Measurements from ENCODE around the gene KCNH4.
"Not testable (repeated sequence)": the region's sequence is repeated elsewhere in the genome, so short reads cannot be mapped to it uniquely, and the experiment has no call there.

KCNH4 gene

DNA sequence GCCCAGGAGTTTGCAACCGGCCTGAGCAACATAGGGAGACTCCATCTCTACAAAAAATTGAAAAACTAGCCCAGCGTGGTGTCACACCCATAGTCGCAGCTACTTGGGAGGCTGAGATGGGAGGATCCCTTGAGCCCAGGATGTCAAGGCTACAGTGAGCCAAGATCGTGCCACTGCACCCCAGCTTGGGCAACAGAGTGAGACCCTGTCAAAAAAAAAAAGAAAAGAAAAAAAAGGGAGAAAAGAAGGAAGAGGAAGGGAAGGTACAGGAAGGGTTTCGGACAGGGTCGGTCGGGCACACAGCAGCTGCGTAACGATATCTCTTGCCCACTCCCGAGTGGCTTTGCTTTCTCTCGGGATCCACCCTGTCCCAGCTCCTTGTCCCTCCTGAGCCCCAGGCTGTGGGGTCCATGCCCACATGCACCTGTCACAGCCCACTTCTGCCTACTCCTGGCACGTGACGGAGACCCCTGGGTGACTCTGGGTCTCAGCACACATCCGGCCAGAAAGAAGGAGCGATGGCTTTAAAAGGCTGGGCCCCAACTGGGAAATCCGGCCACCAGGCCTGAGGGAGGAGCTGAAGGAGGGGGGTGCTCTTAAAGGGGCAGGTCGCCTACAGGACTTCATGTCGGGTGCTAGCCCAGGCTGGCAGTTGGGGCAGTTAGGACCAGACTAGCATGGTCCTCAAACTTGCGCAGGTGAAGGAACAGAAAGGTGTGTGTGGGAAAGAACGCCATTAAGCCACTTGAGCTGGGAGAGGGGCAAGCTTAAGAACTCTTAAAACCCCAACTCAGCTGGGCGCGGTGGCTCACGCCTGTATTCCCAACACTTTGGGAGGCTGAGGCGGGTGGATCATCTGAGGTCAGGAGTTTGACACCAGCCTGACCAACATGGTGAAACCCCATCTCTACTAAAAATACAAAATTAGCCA is 13.3 kb upstream of the KCNH4 start, which contains the start of gene GHDC:
Gene GHDC (minus strand): TSS at position 526 of the 931 bp plus-strand sequence. CDS start 913 bp downstream, outside the sequence.
- peak; percentile 79 for DNase-seq

DNA sequence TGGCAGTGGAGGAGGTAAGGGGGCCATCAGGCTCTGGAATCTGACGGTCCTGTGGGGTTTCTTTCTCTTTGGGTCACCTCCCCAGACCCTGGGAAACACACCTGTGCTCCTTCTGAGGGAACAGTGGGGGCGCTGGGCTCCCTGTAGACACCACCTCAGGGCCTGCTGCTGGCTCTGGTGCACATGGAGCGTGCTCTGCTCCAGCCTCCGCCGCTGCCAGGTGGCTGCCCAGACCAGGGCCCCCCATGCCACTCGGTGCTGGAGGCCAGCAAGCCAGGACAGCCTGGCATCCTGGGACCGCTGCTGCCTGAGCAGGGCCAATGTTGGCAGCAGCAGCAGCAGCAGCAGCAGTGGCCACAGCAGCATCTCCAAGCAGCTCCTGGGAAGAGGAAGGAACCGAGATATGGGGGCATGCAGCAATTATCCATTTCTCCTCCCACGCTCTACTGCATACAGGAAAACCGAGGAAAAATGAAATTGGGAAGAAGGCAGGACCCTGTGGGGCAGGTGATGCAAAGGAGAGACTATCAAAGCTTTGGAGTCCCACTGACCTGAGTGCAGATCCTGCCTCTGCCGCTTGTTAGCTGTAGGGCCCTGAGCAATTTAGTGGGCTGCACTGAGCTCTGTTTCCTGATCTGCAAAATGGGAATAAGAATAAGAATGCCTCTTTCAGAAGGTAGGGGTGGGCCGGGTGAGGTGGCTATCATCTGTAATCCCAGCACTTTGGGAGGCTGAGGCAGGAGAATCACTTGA is 12.4 kb upstream of the KCNH4 start:
- DNase-seq = no peak

DNA sequence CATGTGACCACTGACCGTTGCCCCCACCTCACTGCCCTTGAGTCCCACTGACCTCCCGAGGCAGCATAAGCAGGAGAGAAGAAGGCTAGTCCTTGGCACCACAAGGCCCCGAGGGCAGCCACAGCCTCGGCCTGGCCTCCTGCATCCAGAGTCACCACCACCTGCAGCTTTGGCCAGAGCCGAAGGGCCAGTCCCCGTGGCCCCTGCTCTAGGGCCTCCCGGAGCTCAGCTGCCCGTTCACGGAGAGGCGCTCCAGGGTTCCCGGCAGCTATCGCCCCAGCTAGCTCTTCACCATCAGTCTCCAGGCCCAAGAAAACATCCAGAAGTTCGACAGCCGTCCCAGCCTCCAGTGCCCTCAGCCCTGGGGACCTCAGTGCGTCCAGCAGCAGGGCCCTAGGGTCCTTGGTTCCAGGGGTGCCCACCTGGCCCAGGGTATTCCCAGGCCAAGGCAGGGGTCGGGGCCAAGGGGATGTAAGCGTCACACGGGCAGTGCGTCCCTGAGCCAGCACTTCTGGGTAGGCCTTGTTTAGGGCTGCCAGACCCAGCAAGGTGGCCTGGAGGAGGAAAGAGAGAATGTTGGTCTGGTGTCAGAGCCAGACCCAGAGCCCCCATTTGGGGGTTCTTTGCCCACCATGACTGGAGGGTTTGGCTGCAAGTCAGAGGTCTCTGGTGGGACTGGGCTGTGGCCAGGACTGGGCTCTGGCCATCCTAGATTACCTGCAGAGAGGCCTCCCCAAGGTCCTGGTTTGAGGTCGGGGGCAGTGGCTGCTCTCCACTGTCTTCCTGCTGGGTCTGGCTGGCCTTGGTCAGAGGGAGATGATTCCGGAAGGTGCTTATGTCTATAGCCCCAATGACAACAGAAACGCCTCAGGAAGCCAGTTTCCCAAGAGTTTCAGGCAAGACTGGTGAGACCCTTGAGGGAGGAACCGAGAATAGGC is 11.5 kb upstream of the KCNH4 start:
- DNase-seq = no peak

DNA sequence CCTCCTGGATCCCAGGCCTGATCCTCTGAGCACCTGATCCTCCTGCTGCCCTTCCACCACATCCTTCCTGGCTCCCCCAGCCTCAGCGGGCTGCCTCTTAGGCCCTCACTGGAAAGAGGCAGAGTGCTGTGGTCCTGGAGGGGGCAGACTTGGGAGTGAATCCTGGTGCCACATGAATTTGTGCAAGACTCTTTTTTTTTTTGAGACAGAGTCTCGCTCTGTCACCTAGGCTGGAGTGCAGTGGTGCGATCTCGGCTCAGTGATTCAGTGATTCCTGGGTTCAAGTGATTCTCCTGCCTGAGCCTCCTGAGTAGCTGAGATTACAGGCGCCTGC is 10.3 kb upstream of the KCNH4 start:
- DNase-seq = no peak

DNA sequence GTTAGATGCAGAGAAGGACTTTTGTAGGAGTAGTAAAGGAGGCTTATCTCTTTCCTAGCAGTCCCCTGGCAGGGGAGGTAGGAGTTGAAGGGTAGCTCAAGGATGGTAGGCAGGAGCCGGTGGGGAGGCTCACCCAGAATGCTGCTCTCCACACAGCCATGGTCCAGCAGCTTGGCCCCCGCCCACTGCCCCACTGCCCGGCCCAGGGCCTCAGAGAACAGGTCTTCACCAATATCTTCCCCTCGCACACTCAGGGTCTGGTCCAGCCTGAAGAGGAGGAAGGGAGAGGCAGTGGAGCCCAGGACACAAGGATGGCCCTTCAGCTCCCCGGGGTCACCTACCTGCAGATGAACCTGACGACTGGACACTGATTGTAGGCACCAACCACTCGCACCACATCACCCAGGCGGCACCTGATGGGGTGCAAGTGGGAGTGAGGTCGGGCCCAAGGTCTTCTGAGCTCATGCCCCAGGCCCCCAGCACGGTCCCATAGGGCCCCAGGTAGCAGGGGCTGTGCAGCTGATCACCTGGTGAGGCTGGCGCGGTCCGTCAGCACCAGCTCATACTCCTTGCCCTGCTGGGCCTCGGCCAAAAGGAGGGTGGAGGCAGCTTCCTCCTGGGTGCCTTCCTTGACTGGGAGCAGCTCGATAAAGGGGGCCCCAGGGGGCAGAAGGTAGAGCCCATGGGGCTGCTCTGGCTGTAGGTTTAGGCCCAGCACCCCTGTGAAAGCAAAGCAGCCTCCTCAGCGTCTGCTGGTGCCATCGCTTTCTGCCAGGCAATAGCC is 9.7 kb upstream of the KCNH4 start:
- no peak for DNase-seq

DNA sequence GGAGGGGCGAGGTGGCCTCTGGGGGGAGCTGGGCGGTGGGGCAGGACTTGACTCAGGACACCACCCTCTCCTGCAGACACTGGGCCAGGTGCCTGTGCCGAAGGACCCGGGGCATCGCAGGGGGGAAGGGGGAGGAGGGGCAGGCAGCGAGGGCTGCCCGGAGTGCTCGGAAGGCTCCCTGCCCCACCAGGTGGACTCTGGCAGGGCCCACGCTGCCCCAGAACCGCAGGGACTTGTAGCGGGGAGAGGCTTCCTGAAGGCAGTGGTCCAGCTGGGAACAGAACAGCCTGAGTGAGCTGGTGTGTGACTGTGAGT is 8.7 kb upstream of the KCNH4 start:
- DNase-seq = no peak

DNA sequence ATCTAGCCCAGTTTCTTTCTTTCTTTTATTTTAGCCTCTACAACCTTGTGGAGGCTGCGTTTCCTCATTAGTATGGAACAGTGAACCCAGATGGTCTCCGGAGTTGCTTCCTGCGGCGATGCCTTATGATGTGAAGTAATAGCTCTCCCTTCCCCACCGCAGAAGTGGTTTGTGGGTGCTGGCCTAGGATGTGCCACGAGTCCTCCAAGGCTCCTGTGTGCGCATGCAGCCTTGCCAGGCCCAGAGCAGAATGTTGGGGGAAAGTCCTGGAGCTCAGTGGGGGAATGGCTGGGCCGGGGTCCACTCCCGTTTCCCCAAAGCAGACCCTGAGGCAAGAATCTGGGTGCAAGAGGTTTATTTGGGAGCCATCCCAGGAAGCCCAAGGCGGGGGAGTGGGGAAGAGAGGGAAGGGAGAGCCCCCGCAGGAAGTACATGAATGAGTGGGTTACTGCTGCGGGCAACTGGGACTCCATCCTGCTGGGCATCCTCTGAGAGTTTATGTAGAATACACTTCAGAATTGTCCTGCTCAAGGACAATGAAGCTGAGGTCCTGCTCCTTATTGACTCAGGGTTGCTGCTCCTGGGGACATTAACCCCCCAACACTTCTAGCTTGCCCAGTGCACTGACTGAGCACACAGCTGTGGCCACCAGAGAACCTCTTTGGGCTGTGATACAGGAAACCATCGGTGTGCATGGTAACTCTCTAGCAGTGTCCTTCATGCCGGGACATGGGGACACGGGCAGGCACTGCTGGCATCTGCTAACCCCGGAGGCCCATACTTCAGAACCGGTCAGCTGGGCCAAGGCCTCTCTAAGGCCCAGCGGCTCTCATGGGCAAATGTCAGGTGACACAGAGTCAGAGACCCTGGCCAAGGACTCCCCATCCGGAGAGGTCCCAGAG is 8.1 kb upstream of the KCNH4 start:
- no peak for DNase-seq

DNA sequence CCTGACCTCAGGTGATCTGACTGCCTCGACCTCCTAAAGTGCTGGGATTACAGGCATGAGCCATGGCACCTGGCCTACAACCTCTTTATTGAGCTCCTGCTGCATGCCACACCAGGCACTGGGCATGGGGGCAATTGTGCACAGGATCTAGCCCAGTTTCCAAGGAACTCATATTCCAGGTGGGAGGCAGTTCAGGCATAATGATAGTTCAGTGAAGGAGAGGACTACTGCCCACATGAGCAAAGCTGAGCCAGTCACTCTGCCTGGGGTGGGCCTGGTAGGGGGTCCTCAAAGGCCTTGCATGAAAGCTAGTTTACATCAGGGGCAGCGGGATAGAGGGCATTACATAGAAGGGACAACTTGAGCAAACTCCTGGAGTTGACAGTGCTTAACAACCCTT is 6.9 kb upstream of the KCNH4 start:
- no peak for DNase-seq

DNA sequence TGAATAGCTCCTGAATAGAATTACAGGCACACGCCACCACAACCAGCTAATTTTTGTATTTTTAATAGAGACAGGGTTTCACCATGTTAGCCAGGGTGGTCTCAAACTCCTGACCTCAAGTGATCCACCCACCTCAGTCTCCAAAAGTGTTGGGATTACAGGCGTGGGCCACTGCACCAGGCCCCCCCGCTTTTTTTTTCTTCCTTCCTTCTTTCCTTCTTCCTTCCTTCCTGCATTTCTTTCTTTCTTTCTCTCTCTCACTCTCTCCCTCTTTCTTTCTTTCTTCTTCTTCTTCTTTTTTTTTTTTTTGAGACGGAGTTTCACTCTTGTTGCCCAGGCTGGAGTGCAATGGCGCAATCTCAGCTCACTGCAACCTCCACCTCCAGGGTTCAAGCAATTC is 5.2 kb upstream of the KCNH4 start:
- DNase-seq = not testable (repeated sequence)

DNA sequence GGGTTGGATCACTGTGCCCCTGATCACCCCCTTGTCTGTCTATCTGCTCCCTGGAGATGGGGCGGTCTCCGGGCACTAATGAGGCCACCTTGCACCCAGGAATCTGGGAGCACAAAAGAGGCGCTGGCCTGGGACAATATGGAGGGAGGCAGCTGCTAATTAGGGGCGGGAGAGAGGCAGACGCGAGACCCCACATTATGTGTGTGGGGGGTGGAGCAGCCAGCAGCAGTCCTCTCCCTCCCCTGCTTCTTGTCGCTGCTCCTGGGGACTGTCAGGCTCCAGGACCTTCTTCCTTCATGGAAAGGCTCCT is 4.6 kb upstream of the KCNH4 start:
- no peak for DNase-seq

DNA sequence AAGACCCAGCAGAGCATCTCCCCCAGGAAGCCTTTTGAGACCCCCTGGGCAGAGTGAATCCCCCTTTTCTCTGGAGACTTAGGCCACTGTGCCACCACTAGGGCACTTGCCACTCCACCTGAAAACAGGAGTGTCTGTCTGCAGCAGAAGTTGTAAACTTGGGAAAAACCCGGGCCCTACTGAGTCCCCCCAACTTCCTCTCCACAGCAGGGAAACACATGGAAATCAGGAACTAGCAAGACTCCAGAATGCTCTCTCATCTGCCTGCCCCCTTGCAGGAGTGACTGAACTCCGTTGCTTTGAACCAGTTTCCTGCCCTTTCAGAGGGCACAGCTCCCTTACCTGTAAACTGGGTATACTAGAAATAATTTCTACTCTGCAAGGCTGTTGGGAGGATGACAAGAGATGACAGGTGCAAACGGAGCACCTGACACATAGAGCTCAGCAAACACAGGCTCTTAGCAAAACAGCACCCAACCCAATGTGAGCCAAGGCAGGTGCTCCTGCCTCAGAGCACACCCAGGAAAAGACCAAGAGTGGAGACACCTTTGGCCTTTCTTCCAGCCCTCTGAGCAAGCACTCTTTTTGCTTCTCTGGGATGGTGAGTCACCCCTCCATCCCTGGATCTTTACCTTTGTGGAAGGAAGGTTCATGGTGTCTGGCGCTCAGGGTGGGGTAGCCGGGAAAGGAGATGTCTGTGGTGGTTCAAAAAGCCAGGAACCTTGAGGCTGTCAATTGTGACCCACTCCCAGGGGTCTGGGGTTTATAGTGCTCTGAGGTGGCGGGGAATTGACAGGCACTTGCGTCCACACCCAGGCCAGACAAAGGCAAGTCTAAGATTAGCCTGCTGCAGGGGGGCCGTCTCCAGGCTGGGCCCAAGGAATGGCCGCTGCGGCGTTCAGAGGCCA is 4.0 kb upstream of the KCNH4 start, which contains the start of gene HCRT:
Gene HCRT (minus strand): TSS at position 740 of the 908 bp plus-strand sequence. CDS start 87 bp downstream, at position 653.
- no peak for DNase-seq

DNA sequence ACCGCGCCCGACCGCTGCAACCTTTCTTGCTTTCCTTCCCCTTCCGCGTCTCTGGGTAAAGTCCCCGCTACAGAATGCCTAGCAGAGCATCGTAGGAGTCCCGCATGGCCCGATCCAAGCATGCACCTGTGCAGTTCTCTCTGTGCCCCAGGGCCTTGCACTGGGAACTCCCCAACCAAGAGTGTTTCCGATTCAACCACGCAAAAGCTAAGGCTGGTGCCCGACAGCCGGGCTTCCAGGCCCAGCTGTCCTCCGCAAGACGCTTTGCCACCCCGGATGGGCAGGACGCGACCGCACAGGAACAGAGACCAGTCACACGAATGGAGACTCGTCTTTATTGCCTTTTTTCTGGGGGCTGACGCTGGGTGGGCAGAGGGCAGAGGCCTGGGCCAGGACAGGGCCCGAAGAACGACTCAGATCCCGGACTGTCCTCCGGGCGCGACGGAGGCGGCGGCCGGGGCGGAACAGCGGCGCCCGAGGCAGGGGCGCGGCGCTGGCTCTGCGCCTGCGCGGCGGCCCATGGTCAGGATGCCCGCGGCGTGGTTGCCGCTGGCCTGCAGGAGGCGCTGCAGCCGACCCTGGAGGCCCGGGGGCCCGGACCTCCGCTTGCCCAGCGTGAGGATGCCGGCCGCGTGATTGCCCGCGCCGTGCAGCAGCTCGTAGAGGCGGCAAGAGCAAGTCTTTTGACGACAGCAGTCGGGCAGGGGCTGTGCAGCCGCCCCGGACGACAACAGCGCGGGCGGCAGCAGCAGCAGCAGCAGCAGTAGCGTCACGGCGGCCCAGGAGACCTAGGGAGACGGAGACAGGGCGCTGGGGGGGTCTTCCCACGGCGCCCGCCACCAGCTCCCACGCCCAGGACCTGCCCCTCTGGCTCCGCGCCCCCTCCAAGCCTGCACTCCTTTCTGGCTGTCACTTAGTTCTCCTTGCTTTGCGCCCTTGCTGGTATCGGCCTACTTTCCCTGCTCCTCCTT is 3.1 kb upstream of the KCNH4 start:
- DNase-seq = peak; percentile 63

DNA sequence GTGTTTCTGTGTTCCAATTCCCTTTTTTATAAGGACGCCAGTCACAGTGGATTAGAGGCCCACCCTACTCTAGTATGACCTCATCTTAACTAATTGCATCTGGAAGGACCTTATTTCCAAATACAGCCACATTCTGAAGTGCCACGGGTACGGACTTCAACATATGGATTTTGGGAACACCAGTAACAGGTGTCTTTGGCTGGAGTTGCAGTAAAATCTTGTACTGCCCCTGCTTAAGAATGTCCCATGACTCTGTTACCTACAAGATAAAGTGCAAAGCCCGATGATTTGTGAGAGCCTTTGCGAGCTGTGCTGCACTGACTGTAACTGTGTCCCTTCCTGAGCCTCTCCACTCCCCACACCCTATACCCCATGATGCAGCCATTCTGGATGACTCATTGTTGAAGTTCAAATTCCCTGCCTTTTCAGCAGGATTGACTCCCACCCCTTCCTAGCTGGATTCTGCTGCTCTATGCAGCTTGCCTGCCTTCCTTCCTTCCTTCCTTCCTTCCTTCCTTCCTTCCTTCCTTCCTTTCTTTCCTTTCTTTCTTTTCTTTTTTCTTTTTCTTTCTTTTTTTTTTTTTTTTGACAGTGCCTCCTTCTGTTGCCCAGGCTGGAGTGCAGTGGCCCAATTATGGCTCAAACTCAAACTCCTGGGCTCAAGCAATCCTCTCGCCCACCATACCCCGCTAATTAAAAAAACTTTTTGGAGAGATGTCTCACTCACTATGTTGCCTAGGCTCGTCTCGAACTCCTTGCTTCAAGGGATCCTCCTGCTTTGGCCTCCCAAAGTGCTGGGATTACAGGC is 2.2 kb upstream of the KCNH4 start:
- DNase-seq = no peak

DNA sequence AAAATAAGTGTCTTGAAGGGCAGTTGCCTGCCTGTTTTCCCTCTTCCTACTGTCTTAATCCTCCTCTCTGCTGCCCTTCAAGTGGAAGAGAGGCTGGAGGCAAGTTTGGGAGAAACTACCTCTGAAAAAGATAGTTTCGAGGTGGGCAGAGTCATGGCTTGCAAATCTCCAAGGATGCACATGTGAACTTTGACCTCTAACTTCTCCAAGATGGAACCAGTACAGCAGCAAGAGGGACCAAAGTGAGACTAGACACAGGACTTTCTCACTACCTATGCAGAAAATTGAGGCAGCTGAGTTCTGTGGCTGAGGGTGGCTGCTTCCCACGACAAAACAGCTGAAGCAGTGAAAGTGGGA is 887 bp upstream of the KCNH4 start:
- no peak for DNase-seq

DNA sequence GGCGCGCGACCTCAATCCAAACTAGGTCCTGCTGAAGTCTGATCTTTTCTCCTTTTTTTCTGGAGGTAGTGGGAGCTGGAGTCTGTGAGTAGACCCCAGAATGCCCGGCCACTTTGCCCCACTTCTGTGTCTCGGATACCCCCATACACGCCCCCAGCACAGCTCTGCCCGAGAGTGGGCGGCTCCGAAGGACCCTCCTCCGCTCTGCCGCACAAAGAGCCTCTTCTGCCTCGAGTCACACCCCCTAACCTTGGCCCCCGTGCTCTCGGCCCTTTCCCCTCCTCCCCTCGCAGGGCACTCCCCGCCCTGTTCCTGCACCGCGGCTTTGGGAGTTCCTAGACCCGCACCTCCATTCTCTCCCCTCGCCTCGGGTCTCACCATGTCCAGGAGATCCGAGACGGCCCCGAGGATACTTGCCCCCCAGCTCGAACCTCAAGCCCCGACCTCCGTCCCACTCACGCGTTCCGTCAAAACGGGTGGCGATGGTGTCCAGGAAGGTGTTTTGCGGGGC is 476 bp downstream of the KCNH4 start:
- no peak for DNase-seq

DNA sequence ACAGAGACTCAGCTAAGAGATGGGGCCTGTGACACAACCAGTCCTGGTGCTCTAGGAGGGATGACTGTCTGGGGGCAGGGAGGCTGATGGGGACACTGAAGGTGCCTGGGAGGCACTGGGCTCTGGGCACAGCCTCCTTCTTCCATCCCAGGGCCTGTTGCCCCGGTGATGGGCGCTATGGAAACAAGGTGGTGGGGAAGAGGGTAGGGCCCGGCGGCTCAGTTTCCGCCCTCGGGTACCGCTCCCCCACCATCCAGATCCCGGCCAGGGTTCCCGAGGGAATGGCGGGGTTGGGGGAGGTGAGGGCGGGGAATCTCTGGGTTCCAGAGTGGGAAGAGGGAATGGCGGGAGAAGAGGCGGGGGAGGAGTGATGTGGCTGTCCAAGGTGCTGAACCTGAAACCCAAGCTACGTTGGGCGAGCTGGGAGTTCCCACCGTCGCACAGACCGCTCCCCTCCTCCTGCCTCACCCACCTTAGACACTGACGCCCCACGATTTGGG is 981 bp downstream of the KCNH4 start:
- DNase-seq = peak; percentile 5

DNA sequence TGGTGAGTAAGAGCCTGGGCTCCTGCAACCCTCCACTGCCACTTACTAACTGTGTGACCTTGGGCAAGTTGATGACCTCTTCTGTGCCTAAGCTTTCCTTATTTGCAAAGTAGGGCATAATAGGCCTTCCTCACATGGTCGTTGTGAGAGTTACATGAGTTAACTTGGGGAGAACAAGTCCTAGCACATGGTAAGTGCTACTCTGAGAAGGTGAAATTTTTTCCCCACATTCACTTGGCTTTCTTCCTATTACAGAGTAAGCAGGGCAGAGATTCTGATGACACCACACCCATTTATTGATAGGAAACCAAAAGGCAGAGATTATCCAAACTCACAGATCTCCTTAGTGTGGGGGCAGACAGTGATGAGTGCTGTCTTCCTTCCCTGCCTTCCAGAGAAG is 1.6 kb downstream of the KCNH4 start:
- DNase-seq = no peak

DNA sequence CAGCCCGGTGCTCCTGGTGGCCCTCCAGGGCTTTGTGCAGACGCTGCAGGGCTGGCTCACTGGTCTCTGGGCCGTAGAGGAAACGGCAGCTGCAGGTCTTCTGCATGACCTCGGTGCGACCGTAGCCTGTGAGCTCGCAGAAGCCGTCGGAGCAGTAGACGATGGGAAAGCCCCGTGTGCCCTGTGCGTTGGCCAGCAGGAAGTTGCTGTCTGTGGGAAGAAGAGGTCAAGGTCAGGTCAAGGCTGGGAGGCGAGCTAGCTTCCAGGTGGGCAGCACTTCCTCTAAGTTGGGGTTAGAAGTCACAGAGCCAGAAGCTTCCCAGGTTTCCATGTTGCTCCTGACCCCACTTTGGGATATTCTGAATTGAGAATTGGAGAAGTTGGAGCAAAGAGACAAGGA is 2.1 kb downstream of the KCNH4 start:
- peak; percentile 8 for DNase-seq
